ENCODE measurements around the gene C1QTNF1.

C1QTNF1 gene

GRCh38 chr17:79023886-79024771 lies at the start of gene C1QTNF1:
Gene C1QTNF1, plus strand, starts transcription at chr17:79024169. Its CDS starts 19,800 bp downstream, at chr17:79043969.
- no peak for DNase-seq

- DNase-seq, result peak; percentile 69 to 83
Observed at GRCh38 chr17:78974635-78975591, 49.1 kb upstream of the C1QTNF1 start.

GRCh38 chr17:78976907-78977680 lies 46.9 kb upstream of the C1QTNF1 start:
- DNase-seq, result no peak

- no peak for DNase-seq
Observed at GRCh38 chr17:78977681-78977943, 46.4 kb upstream of the C1QTNF1 start.

- no peak for DNase-seq
Observed at GRCh38 chr17:78977997-78978973, 45.7 kb upstream of the C1QTNF1 start.

- peak in 1 of 2 experiments; percentile 47 for DNase-seq
Observed at GRCh38 chr17:78979780-78980623, 44.0 kb upstream of the C1QTNF1 start, which contains the start of gene LGALS3BP. Gene LGALS3BP, minus strand, starts transcription at chr17:78979923. Its CDS starts 2,732 bp downstream, at chr17:78977191.

- DNase-seq, result no peak
Observed at GRCh38 chr17:78980624-78980972, 43.4 kb upstream of the C1QTNF1 start.

GRCh38 chr17:78981010-78981888 lies 42.7 kb upstream of the C1QTNF1 start:
- DNase-seq, result no peak

- no peak for DNase-seq
Observed at GRCh38 chr17:78985395-78985794, 38.6 kb upstream of the C1QTNF1 start.

- no peak for DNase-seq
Observed at GRCh38 chr17:78986048-78986648, 37.8 kb upstream of the C1QTNF1 start.

- DNase-seq, result no peak
Observed at GRCh38 chr17:78986649-78987328, 37.2 kb upstream of the C1QTNF1 start.

GRCh38 chr17:78988152-78988551 lies 35.8 kb upstream of the C1QTNF1 start:
- DNase-seq, result no peak

GRCh38 chr17:78990349-78991016 lies 33.5 kb upstream of the C1QTNF1 start:
- DNase-seq, result no peak

- no peak for DNase-seq
Observed at GRCh38 chr17:78991017-78991738, 32.8 kb upstream of the C1QTNF1 start.

GRCh38 chr17:78991906-78992532 lies 31.9 kb upstream of the C1QTNF1 start:
- DNase-seq, result no peak

- DNase-seq, result no peak
Observed at GRCh38 chr17:78992542-78993212, 31.3 kb upstream of the C1QTNF1 start.

Data from NCI-H446 (cell line).